Measurements from ENCODE around the gene SIGLEC6.
A peak's percentile ranks its signal among the peaks of the same experiment; 100 is the strongest.
"Not testable (repeated sequence)": the region's sequence is repeated elsewhere in the genome, so short reads cannot be mapped to it uniquely, and the experiment has no call there.

The SIGLEC6 gene

DNA sequence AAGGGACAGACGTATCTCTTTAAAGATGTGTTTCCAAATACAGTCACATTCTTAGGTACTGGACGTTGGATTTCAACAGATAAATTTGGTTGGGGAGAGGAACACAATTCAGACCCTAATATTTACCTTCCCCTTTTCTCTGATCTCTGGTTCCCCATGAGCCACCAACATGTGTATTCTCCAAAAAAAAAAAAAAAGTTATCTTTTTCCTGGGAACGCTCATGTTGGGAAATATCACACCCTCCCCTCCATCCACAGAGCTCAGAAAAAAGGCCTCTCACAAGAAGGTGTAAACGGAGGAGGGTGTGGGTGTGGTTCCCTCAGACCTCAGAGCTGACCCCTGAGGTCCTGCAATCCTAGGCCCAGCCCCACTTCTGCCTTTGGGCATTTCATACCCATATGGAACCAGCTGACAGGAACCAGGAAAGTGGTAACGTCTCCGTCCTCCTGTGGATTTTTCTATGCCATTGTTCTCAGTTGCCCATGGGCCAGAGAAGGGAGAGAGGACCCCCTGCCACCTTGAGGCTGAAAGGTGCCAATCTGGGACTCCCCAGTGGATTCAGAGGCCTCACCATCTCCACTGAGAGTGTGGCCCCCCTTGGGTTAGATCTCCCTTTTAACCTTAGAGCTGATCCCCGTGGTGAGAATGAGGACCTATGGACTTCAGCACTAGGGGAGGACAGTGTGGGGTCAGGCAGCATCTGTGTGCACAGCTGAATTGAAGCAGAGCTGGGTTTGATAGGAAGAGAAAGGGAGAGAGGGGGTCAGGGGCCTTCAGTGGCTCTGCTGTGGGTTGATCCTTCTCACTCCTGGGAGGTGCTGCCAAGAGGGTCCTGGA, 21.4 kb downstream of the SIGLEC6 start:
- no peak for DNase-seq (ENCODE audit: low read depth in 1 of 2, low spot score in 1 of 2)

DNA sequence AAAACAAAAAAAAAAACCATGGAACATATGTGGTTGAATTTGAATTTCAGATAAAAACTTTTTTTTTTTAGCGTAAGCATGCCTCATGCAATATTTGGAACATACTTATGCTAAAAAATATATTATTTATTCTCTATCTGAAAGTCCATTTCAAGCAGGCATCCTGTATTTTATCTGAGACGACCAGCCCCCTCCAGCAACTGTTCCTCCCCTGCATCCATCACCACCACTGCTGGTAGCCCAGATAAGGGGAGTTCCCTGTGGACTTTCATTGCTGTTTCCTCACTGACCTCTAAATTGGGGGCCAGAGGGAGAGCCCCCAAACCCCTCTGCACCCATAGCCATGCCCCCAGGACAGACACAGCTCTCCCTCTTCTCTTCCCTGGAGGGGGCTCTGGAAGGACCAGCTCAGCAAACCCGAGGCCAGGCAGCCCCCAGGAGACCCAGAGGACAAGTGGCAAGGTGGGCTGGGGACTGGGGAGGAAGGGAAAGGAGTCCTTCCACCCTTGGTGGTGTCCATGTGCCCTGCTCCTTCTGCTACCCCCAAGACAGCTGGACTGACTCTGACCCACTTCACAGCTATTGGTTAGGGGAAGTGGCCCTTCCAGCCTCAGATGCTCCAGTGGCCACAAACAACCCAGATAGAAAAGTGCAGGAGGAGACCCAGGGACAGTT, 23.3 kb downstream of the SIGLEC6 start:
- DNase-seq (ENCODE audit: low read depth in 1 of 2, low spot score in 1 of 2), result no peak

DNA sequence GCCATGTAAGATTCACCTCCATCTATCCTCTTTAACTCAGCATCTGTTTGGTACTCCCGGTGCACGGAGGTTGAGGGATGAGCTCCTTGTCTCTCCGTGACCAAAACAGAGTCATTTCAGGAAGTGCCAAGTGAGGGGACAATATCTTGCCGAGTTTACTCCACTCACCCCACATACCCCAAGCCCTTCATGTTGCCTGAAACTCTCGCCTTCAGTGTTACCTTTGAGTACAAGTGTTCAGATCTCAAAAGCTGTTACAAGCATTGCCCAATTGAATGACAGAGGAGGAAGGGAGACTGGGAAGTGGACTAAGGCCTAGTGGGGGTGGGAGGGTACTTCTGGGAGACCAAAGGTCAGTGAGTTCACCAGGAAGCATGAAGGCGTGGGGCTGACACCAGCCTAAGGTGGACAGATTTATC, 23.8 kb downstream of the SIGLEC6 start:
- DNase-seq (ENCODE audit: low read depth in 1 of 2, low spot score in 1 of 2), result no peak

DNA sequence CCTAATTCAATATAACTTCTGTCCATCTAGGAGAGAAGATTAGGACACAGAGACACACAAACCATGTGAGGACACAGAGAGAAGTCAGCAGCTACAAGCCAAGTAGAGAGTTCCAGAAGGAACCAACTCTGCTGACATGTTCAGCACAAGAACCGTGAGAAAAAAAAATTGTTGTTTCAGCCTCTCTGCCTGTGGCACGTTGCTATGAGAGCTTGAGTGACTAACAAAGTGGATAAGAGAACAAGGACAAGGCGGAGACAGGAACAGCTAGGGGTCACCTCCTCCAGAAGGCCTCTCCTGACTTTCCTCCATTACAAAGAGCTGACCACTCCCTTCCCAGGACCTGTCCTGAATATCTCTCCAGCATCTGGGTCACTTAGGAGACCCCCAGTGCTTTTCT, 24.3 kb downstream of the SIGLEC6 start:
- DNase-seq (ENCODE audit: low read depth in 1 of 2, low spot score in 1 of 2), result no peak

DNA sequence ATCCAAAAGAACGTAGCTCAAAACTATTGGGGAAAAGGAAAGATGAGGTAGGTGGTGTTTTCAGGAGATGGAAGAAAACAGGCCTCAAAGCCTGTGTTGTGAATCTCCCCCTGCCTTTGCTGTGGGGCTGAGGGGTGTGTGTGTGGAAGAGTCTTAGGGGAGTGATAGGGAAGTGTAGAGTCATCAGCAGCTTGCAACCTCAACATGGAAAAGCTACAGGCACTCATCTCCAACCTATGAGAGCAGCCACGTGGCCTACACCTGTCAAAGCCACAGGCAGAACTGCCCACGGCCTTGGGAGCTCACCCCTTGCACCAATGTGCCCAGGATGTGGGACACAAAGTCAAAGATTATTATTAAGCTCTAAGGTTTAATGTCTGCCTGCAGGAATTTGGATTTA, 25.6 kb downstream of the SIGLEC6 start:
- no peak for DNase-seq (ENCODE audit: low read depth in 1 of 2, low spot score in 1 of 2)

DNA sequence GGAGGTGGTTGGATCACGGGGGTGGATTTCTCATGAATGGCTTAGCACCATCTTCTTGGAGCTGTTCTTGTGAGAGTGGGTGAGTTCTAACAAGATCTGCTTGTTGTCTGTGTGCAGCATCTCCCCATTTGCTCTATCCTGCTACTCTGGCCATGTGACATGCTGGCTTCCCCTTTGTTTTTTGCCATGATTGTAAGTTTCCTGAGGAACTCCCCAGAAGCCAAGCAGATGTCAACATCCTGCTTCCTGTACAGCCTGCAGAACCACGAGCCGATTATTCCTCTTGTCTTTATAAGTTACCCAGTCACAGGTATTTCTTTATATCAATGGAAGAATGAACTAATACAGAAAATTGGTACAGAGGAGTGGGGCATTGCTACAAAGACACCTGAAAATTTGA, 27.6 kb downstream of the SIGLEC6 start:
- no peak for DNase-seq (ENCODE audit: low read depth in 1 of 2, low spot score in 1 of 2)

DNA sequence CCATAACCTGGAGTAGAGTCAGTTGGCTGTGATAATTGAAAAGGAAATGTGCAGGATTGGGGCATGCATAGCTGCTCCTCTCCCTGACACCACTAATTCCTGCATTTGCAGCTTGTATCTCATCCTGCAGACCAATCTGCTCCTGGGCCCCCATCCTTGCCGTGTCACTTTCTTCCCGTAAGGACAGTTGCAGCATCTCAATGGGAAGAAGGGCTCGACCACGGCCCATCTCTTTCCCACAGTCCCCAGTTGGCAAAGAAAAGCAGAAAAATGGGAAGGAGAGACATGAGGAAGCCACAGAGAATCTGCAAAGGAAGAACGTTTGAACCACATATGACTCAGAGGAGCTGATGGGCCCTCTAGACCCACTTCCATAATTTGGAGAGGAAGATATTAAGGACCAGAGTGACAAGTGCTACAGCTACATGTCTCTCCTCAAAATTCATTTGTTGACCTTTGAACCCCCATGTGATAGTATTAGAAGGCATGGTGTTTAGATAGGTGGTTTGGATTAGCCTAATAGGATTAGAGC, 28.1 kb downstream of the SIGLEC6 start:
- DNase-seq (ENCODE audit: low read depth in 1 of 2, low spot score in 1 of 2), result no peak

DNA sequence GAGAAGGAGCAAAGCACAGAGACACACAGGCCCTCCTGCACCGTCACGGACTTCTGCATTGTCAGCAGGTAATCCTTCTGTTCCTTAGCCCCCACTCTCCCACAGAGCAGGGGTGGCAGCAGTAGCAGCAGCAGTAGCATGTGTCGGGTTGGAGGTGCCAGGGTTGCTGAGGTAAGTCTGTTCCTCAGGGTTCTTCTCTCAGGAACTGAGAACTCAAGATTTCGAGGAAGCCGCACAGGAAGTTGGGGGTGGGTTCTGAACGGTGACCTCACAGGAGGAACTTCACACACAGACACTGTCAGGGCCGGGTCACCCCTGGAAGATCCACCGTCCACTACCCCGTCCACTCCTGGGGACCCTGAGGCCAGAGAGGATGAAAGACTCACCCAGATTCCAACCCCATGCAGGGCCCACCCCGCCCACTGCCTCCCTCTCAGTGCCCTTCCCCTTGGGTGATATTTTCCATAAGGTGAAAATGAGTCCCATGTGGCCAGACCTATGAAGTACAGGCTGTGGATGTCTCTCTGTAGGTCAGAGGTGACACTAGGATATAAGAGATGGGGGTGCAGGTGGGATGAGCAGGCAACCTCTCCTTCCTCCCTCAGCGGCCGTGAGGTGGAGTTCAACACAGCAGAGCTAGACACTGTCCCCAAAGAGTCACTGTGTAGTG, 29.7 kb downstream of the SIGLEC6 start, which contains the start of gene SIGLEC12:
Gene SIGLEC12 (minus strand): TSS at position 207 of the 670 bp plus-strand sequence. CDS start 67 bp downstream, at position 140.
- no peak for DNase-seq (ENCODE audit: low read depth in 1 of 2, low spot score in 1 of 2)

DNA sequence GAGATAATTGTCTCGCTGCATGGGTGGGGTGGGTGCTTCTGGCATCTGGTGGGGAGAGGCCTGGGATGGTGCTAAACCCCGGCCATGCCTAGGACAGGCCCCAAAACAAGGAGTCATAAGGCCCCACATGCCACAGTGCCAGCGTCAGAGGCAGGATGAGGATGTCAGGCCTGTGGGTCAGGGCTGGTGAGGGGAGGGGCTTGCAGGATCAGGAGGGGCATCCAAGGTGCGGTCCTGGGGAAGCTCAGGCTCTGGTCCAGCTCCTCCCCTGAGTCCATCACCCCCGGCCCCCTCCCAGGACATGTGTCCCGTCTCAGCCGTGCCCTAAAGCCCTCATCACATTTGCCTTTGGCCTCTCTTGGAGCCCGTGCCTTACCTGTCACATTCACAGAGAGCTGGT, 30.5 kb downstream of the SIGLEC6 start:
- DNase-seq (ENCODE audit: low read depth in 1 of 2, low spot score in 1 of 2), result not testable (repeated sequence)

DNA sequence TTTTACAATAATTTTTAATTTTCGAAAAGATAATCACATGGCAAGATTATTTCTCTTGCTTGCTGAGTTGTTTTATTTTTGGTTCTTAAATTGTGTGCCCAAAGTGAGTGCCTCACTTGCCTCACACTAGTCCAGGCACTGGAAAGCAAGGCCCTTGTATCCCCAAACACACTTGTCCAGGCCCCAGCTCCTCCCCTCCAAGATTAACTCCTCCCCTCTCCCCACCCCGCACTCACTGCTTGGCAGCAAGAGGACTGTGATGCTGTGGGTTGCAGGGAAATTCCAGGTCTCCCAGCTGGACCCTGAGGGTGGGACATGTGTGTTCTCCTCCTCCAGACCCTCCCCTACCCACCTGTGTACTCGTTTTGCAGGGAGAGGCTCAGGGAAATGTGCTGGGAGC, 33.8 kb downstream of the SIGLEC6 start:
- no peak for DNase-seq (ENCODE audit: low read depth in 1 of 2, low spot score in 1 of 2)

DNA sequence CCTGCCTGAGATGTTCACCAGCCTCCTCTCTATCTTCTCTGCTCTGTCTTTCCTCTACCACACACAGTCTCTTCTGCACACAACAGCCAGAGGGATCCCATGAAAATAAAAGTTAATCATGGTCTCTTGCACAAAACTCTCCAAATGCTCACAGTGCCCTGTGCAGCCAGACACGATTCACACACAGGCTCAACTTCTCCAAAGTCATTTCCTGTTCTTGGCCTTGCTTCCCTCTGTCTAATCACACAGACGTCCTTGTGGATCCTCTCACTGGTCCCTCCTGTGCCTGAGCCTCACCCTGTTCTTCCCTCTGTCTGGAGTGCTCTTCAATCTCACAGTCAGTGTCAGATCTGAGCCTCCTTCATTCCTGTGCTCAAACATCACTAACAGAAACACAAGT, 37.7 kb downstream of the SIGLEC6 start:
- no peak for DNase-seq (ENCODE audit: low read depth in 1 of 2, low spot score in 1 of 2)

DNA sequence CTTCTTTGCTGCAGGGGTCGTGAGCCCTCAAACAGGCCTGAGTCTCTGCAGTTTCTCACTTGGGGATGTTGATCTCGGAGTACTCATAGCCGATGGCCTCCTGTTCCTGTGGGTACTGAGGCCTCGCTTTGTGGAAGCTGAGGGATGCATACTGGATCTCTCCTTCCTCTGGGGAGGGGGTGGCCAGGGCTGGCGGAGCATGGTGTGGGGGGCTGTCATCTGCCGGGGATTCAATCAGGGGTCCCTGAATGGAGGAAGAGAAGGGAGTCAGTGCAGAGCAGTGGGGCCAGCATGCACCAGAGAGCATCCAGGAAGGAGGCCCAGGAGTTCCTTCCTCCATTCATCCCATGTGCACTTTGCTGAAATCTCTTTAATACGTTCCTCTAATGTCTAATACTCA, 39.9 kb downstream of the SIGLEC6 start:
- DNase-seq (ENCODE audit: low read depth in 1 of 2, low spot score in 1 of 2), result no peak

DNA sequence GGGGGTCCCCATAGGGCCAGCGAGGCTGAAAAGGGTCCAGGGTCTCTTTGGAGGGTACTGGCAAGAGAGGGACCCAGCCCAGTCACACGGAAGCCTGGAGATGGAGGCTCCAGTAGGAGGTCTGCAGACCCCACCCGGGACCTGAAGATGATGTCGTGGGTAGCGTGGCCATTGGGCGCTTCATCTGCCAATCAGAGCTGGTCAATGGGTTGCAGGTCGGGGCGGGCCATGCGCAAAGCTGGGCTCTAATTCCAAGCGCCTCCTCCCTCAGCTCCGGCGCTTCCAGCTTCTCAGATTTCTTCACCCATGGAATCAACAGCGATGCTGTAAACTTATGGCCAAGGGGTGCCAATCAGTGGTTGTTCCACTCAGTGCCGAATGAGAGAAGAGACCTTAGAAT, 40.8 kb downstream of the SIGLEC6 start:
- DNase-seq (ENCODE audit: low read depth in 1 of 2, low spot score in 1 of 2), result no peak

DNA sequence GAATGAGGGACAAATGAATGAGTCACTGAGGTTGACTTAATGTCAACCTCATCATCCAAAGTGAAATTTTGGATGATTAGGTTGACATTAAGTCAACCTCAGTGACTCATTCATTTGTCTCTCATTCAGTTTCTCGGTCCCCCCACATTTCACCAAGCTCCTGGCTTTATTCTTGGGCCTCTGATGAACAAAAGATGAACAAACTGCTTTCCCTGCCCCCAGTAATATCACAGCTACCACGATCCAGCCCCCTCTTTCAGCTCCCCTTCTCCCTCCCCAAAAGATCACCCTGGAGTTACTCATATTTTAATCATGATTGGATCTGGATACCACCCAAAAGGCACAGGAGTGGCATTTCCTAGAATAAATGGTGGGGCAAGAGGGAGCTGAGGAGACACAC, 42.4 kb downstream of the SIGLEC6 start:
- DNase-seq (ENCODE audit: low read depth in 1 of 2, low spot score in 1 of 2), result peak in 1 of 2 donors; percentile 42

DNA sequence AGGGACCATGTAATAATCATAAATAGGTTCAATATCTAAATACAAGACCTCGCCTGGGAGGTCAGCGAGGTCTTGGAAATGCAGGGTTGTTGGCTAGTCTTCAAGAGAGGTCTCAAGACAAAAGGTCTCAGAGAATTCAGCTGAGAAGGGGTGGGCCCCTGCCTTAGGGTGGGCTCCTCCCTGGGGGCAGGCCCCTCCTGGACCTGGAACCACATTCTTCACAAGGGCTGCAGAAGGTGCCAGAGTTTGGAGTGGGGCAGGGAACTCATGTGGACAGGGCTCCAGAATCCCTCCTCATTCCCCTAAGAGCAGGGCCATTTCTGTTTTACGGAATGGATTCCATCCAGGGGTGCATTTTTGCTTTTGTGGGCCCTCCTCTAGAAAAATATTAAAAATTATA, 43.0 kb downstream of the SIGLEC6 start:
- DNase-seq (ENCODE audit: low read depth in 1 of 2, low spot score in 1 of 2), result no peak

DNA sequence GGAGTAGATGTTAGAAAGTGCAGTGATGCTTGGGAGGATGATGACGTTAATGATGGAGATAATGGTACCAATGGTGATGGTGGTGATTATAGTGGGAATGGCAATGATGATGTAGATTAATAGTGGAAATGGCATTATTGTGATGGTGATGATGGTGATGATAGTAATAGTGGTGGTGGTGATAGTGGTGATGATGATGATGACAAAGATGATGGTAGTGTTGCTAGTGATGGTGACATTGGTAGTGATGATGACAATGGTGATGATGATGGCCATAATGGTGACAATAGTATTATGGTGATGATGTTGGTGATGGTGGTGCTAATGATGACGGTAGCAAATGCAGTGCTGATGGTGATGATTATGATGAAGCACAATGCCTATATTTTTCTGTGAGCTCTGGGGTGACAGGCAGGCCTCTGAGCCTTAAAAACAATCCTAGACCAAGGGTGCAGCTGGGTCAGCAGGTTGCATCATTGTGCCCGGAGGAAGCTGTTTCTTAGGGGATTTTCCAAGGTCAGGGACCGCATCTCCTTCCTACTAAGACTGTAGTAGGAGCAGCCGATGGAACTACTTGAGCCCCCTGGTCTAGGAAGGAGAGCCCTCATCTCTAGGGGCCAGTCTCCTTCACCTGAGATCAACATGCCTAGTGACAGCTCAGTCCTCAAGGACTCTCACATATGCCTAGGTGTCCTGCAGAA, 45.4 kb downstream of the SIGLEC6 start:
- DNase-seq (ENCODE audit: low read depth in 1 of 2, low spot score in 1 of 2), result no peak

DNA sequence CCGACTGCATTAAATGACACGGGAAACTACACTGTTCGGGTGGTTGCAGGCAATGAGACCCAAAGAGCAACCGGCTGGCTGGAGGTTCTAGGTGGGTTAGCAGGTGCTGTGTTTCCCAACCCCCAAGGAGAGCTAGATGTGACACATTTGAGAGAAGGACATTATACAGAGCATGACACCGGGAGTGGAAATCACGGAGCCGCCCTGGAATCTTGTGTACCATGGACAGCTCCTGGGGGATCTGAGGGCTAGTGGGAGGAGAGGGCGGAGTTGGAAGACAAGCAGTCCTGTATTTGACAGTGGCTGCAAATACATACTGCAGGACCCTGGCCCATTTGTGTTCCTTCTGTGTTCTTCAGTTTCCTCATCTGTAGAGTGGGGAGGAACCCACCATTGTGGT, 50.9 kb downstream of the SIGLEC6 start:
- DNase-seq (ENCODE audit: low read depth in 1 of 2, low spot score in 1 of 2), result no peak

DNA sequence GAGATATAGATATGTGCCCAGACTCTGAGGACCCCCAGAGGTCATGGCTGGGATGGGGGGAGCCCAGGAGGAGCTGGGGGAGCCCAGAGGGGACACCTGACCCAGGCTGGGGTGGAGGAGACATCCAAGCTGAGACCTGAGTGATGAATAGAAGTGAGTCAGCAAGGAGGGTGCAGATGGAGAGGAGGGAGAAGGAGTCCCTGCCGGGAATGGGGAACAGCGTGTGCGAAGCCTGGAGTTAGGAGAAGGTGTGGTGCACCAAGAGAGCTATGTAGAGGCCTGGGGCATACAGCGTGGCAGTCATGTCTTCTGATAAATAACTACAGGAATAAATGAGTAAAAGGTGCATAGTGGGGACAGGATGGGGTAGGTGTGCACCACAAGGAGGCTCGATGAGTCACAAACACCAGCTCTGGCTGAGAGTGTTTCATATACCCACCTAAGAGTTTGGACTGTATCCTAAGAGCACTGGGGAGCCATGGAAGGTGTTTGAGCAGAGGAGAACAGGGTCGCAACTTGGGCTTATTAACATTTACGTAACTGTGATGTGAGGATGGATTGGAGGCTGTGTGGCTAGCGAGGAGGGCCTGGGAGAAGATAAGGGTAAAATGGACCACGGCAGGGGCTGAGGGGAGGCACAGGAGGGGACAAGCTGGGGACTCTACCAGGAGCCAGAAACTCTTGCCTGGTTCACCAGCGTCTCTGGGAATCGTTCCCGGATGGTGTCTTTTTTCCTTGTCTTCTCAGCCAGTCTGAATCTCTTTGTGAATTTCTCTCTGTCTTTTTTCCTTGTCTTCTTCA, 51.7 kb downstream of the SIGLEC6 start:
- DNase-seq (ENCODE audit: low read depth in 1 of 2, low spot score in 1 of 2), result peak in 1 of 2 donors; percentile 18

DNA sequence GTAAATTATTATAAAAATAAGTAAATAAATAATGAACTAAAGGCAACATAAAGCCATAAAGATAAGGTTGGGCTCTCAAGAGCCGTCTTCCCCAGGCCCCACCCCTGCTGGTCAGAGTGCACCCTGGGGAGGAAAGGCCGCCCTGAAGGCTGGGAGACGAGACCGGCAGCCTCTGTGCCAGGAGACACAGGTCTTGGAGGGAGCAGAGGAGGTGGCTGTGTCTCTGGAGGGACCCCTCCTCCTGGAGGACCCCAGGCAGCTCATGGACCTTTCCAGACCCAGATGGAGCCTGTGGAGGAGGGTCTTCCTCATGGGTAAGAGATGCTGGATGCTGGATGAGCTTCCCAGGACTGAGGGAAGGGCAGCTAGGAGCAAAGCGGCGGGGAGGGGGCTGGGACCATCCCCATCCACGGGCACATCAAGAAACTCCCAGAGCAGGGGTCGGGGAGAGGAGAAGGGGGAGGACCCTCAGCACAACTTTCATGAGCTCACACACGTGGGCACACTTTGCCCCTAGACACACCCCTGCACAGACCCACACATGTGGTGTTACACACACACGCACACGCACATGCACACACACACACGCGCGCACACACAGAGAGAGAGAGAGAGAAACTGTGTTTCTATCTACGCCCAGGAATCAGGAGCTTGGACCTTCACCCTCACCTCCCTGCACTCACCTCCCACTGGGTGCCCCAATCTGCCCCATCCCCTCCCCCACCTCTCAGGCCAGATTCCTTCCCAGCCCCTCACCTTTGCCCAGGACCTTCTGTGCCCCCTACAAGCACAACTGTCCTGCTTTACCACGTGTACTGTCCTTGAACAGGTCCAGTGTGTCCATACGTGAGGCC, 52.9 kb downstream of the SIGLEC6 start, which contains the start of gene CEACAM18:
Gene CEACAM18 (plus strand): TSS at position 159 of the 854 bp plus-strand sequence.
- no peak for DNase-seq (ENCODE audit: low read depth in 1 of 2, low spot score in 1 of 2)
